Measurements from ENCODE around the gene FBXO7.

The FBXO7 gene

GRCh38 chr22:32542066-32542676, 67.6 kb downstream of the FBXO7 start:
- Histone ChIP-seq H3K36me3 (no peaks in the 10 kb centered on the region), H3K9me3 (no peaks in the 10 kb centered on the region), H3K27me3 (no peaks in the 10 kb centered on the region), H3K4me3 (no peak overlapping the region), H3K4me1 (peaks cover 0 to 4% (median 0%) of the 10 kb centered on the region in 4 donors), H3K27ac (no peak overlapping the region)
- no peak for TF ChIP-seq CTCF (IDR thresholded peaks at IDR 0.05)
- peak in 1 of 2 donors; percentile 7 for DNase-seq
- intact Hi-C loops (cut with DNase I; ENCODE audit: low total_unique reads), result no loop called here

DNA sequence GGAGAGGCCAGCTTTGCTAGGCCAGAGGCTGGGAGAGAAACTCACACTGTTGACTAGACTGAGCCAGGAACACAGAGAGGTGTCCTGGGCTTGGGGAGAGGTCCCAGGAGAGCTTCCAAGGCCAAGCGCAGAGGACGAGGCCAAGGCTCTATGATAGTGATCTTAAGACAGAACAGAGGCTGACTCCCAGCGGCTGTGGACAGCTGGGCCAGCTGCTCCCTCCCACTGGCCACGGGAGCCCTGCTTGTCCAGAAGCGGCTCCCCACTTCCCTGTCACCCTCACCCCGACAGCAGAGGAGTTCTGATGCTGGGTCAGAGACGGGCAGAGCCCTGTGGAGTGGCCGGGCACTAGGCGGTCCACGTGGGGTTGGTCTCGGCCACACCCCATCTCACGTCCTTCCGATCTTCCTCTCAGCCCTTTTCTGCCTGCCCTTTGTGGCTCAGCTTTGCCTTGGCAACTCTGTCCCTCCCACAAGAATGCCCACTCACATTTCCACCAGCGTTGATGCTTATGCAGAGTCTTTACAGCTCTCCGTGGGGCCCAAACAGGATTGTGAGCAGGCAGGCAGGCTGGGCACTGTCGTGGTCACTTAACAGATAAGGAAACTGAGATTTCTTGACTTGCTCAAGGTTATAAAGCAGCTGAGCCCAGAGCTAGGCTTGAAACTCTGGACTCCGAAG, 68.2 kb downstream of the FBXO7 start:
- peak; percentile 76 to 81 for DNase-seq
- Histone ChIP-seq H3K9me3 (no peaks in the 10 kb centered on the region), H3K4me1 (peaks cover 0 to 4% (median 0%) of the 10 kb centered on the region in 4 donors), H3K27me3 (peaks cover 0 to 2% of the 10 kb centered on the region in 2 donors), H3K27ac (peak overlapping the region; percentile 25 to 30), H3K4me3 (no peak overlapping the region), H3K36me3 (no peaks in the 10 kb centered on the region)
- no peak for TF ChIP-seq CTCF (IDR thresholded peaks at IDR 0.05)
- intact Hi-C loops (cut with DNase I; ENCODE audit: low total_unique reads), result no loop called here

- H3K27me3 ChIP-seq, result peaks cover 0 to 2% of the 10 kb centered on the region in 2 donors
- DNase-seq, result no peak
- TF ChIP-seq CTCF (IDR thresholded peaks at IDR 0.05), result no peak
- intact Hi-C loops (cut with DNase I; ENCODE audit: low total_unique reads), result no loop called here
- H3K9me3 ChIP-seq, result no peaks in the 10 kb centered on the region
- H3K27ac ChIP-seq, result no peak overlapping the region
- H3K4me3 ChIP-seq, result no peak overlapping the region
- no peaks in the 10 kb centered on the region for H3K36me3 ChIP-seq
- H3K4me1 ChIP-seq, result peaks cover 0 to 4% (median 0%) of the 10 kb centered on the region in 4 donors
Observed at GRCh38 chr22:32544953-32545558, 70.4 kb downstream of the FBXO7 start.

DNA sequence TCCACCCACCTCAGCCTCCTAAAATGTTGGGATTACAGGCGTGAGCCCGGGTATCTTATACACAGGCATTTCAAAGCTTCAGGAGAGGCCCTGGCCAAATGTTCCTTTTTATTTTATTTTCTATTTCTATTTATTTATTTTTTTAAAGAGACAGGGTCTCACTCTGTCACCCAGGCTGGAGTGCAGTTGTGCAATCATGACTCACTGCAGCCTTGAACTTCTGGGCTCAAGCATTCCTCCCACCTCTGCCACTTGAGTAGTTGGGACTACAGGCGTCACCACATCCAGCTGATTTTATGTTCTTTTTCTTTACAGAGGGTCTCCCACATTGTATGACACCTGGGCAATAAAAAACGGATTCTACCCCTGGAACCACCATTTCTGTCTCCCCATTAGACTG, 71.2 kb downstream of the FBXO7 start:
- H3K27me3 ChIP-seq, result peaks cover 0 to 2% of the 10 kb centered on the region in 2 donors
- no peak overlapping the region for H3K4me3 ChIP-seq
- no peaks in the 10 kb centered on the region for H3K36me3 ChIP-seq
- intact Hi-C loops (cut with DNase I; ENCODE audit: low total_unique reads), result no loop called here
- H3K9me3 ChIP-seq, result no peaks in the 10 kb centered on the region
- peak; percentile 60 to 67 for DNase-seq
- H3K4me1 ChIP-seq, result peaks cover 0 to 4% (median 0%) of the 10 kb centered on the region in 4 donors
- H3K27ac ChIP-seq, result no peak overlapping the region
- TF ChIP-seq CTCF (IDR thresholded peaks at IDR 0.05), result no peak

- H3K27ac ChIP-seq, result peak overlapping the region; percentile 2 to 6
- H3K27me3 ChIP-seq, result peaks cover 0 to 2% of the 10 kb centered on the region in 2 donors
- TF ChIP-seq CTCF (IDR thresholded peaks at IDR 0.05), result no peak
- no peaks in the 10 kb centered on the region for H3K9me3 ChIP-seq
- intact Hi-C loops (cut with DNase I; ENCODE audit: low total_unique reads), result no loop called here
- DNase-seq, result peak in 1 of 2 donors; percentile 70
- no peaks in the 10 kb centered on the region for H3K36me3 ChIP-seq
- H3K4me1 ChIP-seq, result peaks cover 0 to 4% (median 0%) of the 10 kb centered on the region in 4 donors
- H3K4me3 ChIP-seq, result no peak overlapping the region
Observed at GRCh38 chr22:32546496-32546895, 71.9 kb downstream of the FBXO7 start.

Measured in tibial artery (tissue), 4 donors.